HG03558 (cell line): ENCODE data around the gene CDHR3.
"Not testable (repeated sequence)": the region's sequence is repeated elsewhere in the genome, so short reads cannot be mapped to it uniquely, and the experiment has no call there.

Experiments used
- ATAC-seq: cut with Tn5 transposase; IDR thresholded peaks from one replicate; pipeline ENCODE4 v1.9.1; 2021; ENCODE audit warnings: moderate number of reproducible peaks; ENCODE audit not compliant: unreplicated experiment; ENCODE audit errors: extremely low read depth

The CDHR3 gene

DNA sequence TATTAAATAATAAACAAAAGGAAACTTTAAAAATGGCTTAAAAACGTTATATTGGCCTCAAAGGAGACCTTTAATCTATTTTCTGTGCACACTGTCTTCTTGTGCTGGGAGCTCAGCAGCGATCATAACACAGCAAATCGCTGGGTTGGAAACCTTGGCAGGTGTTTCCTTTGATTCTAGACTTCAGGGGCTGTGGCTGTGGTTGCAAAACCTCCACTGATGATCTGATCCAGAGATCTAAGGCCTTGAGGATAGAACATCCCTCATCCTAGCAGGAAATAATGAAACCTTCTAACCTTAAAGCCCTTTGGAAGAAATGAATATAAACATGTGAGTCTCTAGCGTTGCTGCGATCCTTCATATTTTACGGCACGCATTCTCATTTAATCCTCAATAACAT is 29.8 kb downstream of the CDHR3 start:
- ATAC-seq: no peak

- no peak for ATAC-seq
Measured at GRCh38 chr7:105996860-105997737, 34.0 kb downstream of the CDHR3 start.

DNA sequence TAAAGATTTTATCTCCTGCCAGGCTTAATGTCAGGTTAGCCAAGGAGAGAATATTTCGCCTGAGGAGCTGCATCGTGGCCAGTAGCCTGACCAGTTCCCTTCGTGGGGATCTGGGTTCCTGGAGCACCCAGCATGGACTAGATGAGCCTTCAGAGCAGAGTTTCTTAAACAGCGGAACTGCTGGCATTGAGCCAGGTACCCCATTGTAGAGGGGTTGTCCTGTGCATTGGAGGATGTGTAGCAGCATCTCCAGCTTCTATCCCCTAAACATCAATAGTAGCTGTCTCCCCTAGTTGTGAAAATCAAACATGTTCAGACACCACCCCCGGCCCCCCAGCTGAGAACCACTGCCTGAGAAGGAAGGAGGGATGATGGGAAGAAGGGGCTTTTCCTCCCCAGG is 36.2 kb downstream of the CDHR3 start:
- ATAC-seq: no peak

DNA sequence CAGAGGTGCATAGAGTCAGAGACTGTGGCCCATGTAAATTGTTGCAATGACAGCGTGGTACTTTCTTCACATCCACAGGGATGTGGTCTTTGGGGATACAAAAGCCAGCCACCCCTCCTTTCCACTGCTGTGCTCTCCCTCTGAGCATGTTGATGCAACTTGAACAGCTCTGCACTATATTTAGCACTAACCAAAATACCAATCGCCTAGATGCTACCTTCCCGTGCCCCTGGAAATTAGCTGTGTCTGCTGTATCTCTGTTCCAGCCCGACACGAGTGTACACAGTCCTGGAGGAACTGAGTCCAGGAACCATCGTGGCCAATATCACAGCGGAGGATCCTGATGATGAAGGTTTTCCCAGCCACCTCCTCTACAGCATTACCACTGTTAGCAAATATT is 38.1 kb downstream of the CDHR3 start:
- ATAC-seq: no peak

DNA sequence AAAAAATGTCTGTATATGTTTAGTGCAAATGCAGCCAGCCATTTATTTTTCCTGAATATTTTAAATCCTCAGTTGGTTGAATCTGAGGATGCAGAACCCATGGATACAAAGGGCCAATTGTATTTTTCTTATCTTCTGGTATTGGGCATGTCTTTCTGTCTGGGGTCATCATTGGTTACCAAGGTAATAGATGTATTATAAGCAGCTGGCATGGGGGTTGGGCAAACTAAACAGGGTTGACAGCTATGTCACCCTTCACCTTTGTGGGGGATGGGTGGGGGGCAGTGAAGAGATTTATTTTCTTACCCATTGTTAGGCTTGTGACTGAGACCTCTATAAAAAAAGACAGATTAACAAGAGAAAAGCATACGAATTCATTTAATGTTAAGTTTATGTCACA is 38.8 kb downstream of the CDHR3 start:
- ATAC-seq: no peak

DNA sequence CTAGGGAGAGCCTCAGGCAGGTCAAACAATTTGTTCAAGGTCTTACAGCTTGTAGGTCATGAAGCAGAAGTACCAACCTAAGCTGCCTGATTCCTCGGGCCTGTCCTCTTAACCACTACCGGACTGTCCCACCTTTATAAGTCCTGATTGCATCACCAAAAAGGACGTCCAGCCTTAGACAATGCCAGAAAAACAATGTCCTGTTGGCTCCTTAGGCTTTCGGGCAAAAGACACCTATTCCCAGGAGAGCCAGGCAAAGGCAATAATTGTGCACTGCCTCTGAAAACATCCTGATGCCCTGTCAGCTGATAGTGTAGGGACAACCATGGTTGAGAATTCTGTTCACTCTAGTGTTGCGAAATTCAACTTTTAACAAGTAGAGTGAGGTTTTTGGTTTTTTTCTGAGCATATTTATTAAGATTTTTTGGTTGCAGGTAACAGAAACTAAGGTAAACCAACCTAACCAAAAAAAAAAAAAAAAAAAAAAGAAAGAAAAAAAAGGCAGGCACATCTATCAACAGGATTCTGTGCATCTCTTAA is 40.5 kb downstream of the CDHR3 start:
- ATAC-seq: no peak

DNA sequence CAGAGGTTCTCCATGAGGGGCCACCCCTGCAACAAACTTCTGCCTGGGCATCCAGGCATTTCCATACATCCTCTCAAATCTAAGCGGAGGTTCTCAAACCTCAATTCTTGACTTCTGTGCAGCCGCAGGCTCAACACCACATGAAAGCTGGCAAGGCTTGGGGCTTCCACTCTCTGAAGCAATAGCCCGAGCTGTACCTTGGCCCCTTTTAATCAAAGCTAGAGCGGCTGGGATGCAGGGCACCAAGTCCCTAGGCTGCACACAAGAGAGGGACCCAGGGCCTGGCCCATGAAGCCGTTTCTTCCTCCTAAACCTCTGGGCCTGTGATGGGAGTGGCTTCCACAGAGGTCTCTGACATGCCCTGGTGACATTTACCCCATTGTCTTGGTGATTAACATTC is 43.8 kb downstream of the CDHR3 start:
- ATAC-seq: no peak

GRCh38 chr7:106007796-106008195 is 44.7 kb downstream of the CDHR3 start:
- ATAC-seq: not testable (repeated sequence)

GRCh38 chr7:106009503-106010226 is 46.6 kb downstream of the CDHR3 start:
- peak; percentile 59 for ATAC-seq

DNA sequence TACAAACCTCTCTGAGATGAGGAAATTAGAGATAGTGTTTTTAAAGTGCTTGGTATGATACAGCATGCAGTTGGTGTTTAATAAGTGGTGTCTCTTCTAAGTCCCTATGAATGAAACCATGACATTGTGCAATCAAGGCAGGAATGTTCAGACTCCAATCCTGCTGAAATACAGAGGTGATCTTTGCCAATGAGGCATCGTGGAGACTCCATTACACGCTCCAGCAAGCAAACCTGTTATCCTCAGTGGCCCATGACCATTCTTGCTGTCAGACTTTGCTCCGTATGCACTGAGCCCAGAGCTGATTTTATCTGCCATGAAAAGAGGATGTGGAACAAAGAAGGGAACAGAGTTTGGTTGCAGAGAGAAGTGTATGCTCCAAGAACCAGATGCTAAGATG is 47.3 kb downstream of the CDHR3 start:
- no peak for ATAC-seq

DNA sequence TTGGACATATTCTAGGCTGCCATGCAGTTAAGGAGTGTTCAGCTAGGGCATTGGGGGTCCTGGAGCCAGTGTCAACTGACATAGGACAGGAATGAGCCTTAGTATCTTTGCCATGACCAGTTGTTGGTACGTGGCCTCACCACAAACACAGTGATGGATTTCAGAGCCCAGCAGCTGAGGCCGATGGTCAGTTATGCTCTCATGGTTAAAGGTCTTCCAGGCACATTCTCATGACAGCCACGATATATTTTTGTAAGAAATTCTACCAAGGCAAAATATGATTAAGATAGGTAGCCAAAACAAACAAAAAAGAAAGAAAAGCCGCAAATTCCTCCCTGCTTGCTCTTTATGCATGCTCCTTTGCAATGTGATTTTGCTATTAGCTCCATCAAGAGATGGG is 47.8 kb downstream of the CDHR3 start:
- no peak for ATAC-seq

GRCh38 chr7:106012184-106012583 is 49.1 kb downstream of the CDHR3 start:
- no peak for ATAC-seq

GRCh38 chr7:106012935-106013439 is 49.9 kb downstream of the CDHR3 start:
- no peak for ATAC-seq

GRCh38 chr7:106015381-106016218 is 52.5 kb downstream of the CDHR3 start:
- ATAC-seq: no peak

- no peak for ATAC-seq
Measured at GRCh38 chr7:106016331-106016730, 53.3 kb downstream of the CDHR3 start.

DNA sequence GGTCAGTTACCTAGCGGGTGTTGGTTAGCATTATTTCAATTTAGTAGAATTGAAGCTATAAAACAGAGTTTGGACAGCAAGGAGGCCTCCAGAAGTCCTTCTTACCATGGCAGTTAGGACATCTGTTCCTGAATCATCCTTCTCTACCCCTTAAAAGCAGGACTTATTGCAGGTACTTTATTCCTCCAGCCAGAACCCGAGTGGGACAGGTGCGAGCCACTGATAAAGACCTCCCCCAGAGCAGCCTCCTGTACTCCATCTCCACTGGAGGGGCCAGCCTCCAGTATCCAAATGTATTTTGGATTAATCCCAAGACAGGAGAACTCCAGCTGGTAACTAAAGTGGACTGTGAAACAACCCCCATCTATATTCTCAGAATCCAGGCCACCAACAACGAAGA is 54.6 kb downstream of the CDHR3 start:
- ATAC-seq: no peak

GRCh38 chr7:106018566-106019469 is 55.8 kb downstream of the CDHR3 start:
- ATAC-seq: no peak

- ATAC-seq: no peak
Measured at GRCh38 chr7:106019470-106019820, 56.4 kb downstream of the CDHR3 start.
